ENCODE measurements around the gene TAGAP. TPM values are rescaled to one million over a fixed set of nuclear protein-coding genes. Genes with fewer than 3 reads are reported as not detected.
"Not testable (repeated sequence)": the region's sequence is repeated elsewhere in the genome, so short reads cannot be mapped to it uniquely, and the experiment has no call there.

TAGAP gene
- total RNA-seq, 2 experiments from 2014 or later, result 44.8 to 51.0 TPM

DNA sequence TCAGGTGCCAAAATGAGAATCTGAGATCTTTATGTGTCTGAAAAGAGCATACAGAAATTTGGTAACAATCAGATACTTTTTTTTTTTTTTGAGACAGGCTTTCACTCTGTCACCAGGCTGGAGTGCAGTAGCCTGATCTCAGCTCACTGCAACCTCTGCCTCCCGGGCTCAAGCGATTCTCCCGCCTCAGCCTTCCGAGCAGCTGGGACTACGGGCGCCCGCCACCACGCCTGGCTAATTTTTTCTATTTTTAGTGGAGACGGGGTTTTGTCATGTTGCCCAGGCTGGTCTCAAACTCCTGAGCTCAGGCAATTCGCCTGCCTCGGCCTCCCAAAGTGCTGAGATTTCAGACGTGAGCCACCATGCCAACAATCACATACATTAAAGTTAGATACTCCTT, 6.5 kb downstream of the TAGAP start:
- ATAC-seq; H3K9me3 Mint-ChIP-seq (ENCODE audit: low read depth); H3K27me3 Mint-ChIP-seq; POLR2A ChIA-PET; DNase-seq; intact Hi-C loops (cut with DNase I, micrococcal nuclease): not testable (repeated sequence)
- Mint-ChIP-seq H3K27ac (peak overlapping the region; percentile 47), H3K4me1 (peaks cover 76% of the 10 kb centered on the region), H3K36me3 (ENCODE audit: low read depth) (peaks cover 86% of the 10 kb centered on the region), H3K4me3 (peak overlapping the region; percentile 87)
- CTCF ChIA-PET, result interaction anchor here (1.0 to 11.9 kb wide), 5 partner anchors 14 to 65 kb away, joined by 3 to 330 read pairs (median 7); no protein-coding TSS in a partner anchor

GRCh38 chr6:159037756-159038290, 7.0 kb downstream of the TAGAP start:
- Mint-ChIP-seq H3K4me3 (peak overlapping the region; percentile 37), H3K4me1 (peaks cover 79% of the 10 kb centered on the region), H3K27me3 (no peaks in the 10 kb centered on the region), H3K36me3 (ENCODE audit: low read depth) (peaks cover 81% of the 10 kb centered on the region), H3K9me3 (ENCODE audit: low read depth) (no peaks in the 10 kb centered on the region), H3K27ac (peak overlapping the region; percentile 47)
- intact Hi-C loops (cut with DNase I, micrococcal nuclease), result no loop called here
- ChIA-PET POLR2A (no interaction called here), CTCF (interaction anchor here (1.0 to 11.9 kb wide), 6 partner anchors 13 to 66 kb away, joined by 3 to 330 read pairs (median 4); no protein-coding TSS in a partner anchor)
- DNase-seq (no peak), ATAC-seq (no peak)

DNA sequence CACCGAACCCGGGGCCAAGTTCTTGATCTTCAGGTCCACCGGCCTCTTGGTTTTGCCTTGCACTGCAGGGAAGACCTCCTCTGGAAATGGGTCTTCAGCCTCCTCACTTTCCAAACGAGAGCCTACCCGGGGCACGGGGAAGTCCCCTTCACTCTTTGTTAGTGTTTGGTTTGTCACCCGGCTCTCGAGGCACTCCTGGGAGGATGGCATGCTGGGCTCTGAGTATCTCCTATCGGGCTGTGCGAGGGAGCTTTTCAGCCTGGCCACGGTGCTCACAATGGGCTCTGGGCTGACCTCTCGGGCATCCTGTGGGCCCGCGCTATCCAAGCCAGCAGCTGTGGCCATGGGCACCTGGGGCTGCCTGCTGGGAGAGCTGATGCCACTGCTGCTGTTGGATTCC, 8.1 kb downstream of the TAGAP start:
- CTCF ChIA-PET, result interaction anchor here (0.8 to 11.9 kb wide), 4 partner anchors 19 to 67 kb away, joined by 3 to 330 read pairs (median 4); no protein-coding TSS in a partner anchor
- H3K27me3 Mint-ChIP-seq, result no peaks in the 10 kb centered on the region
- DNase-seq, result no peak
- intact Hi-C loops (cut with DNase I, micrococcal nuclease), result no loop called here
- peaks cover 71% of the 10 kb centered on the region for H3K4me1 Mint-ChIP-seq
- H3K4me3 Mint-ChIP-seq, result peak overlapping the region; percentile 30
- POLR2A ChIA-PET, result no interaction called here
- no peaks in the 10 kb centered on the region for H3K9me3 Mint-ChIP-seq (ENCODE audit: low read depth)
- H3K27ac Mint-ChIP-seq, result peak overlapping the region; percentile 60
- ATAC-seq, result peak; percentile 8
- H3K36me3 Mint-ChIP-seq (ENCODE audit: low read depth), result peaks cover 70% of the 10 kb centered on the region

DNA sequence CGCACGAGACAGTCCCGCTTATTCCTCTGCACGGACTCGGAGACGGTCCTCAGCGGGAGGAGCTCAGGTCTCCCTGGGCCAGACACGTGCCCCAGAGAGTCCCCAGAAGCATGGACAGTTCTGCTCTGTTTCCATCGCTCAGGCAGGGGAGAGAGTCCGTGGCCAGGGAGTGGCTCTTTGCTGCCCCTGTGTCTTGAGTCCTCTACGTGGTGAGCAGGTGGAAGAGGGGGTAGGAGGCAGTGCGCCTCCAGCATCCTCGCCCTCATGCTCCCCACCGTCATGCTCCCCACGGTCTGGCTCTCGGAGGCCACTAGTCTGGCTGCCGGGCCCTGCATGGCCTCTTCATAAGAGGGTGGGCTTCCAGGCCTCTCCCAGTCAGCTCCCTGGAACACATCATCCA, 8.9 kb downstream of the TAGAP start:
- CTCF ChIA-PET, result interaction anchor here (0.6 to 11.9 kb wide), 2 partner anchors 68 to 112 kb away, joined by 4 to 330 read pairs; no protein-coding TSS in a partner anchor
- Mint-ChIP-seq H3K27ac (peak overlapping the region; percentile 33), H3K4me1 (peaks cover 63% of the 10 kb centered on the region), H3K36me3 (ENCODE audit: low read depth) (peaks cover 62% of the 10 kb centered on the region), H3K9me3 (ENCODE audit: low read depth) (no peaks in the 10 kb centered on the region), H3K27me3 (no peaks in the 10 kb centered on the region), H3K4me3 (no peak overlapping the region)
- intact Hi-C loops (cut with DNase I, micrococcal nuclease), result no loop called here
- DNase-seq (no peak), ATAC-seq (no peak)
- POLR2A ChIA-PET, result no interaction called here

GRCh38 chr6:159033160-159034049, 11.4 kb downstream of the TAGAP start:
- Mint-ChIP-seq H3K9me3 (ENCODE audit: low read depth) (no peaks in the 10 kb centered on the region), H3K4me1 (peaks cover 39% of the 10 kb centered on the region), H3K4me3 (no peak overlapping the region), H3K27me3 (no peaks in the 10 kb centered on the region), H3K36me3 (ENCODE audit: low read depth) (peaks cover 37% of the 10 kb centered on the region), H3K27ac (no peak overlapping the region)
- DNase-seq, result no peak
- CTCF ChIA-PET, result interaction anchor here (0.6 to 2.0 kb wide), 11 partner anchors 9 to 101 kb away, joined by 3 to 7 read pairs (median 3); no protein-coding TSS in a partner anchor
- no peak for ATAC-seq
- intact Hi-C loops (cut with DNase I, micrococcal nuclease), result no loop called here
- POLR2A ChIA-PET, result interaction anchor here (0.6 kb wide), 1 partner anchor 336 kb away, joined by 4 read pairs; no protein-coding TSS in a partner anchor

- H3K4me1 Mint-ChIP-seq, result peaks cover 26% of the 10 kb centered on the region
- H3K9me3 Mint-ChIP-seq (ENCODE audit: low read depth), result no peaks in the 10 kb centered on the region
- peaks cover 26% of the 10 kb centered on the region for H3K36me3 Mint-ChIP-seq (ENCODE audit: low read depth)
- no peak for ATAC-seq
- no peaks in the 10 kb centered on the region for H3K27me3 Mint-ChIP-seq
- ChIA-PET POLR2A (no interaction called here), CTCF (interaction anchor here (1.0 to 1.7 kb wide), 3 partner anchors 14 to 103 kb away, joined by 4 to 7 read pairs (median 5); no protein-coding TSS in a partner anchor)
- DNase-seq, result no peak
- no peak overlapping the region for H3K4me3 Mint-ChIP-seq
- intact Hi-C loops (cut with DNase I, micrococcal nuclease), result no loop called here
- no peak overlapping the region for H3K27ac Mint-ChIP-seq
Measured at GRCh38 chr6:159031846-159032245, 12.9 kb downstream of the TAGAP start.

DNA sequence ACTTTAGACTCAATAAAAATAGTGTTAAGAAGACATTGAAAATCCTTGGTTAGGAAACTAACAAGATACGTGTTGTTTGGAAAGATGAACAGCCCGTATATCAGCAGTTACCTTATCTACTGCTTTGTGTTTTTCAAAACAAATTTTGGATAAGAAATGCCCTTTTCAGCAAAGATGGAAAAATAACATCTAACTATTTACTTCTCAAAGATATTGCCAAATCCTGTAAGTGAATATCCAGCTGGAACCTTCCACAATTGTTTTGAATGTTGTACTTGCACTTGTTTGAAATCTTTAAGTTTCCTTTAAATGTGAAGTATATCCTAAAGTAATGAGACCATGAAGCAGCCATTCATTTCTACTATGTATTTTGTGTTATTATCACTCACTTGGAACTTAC, 14.6 kb downstream of the TAGAP start:
- no peak overlapping the region for H3K4me3 Mint-ChIP-seq
- ChIA-PET POLR2A (no interaction called here), CTCF (interaction anchor here (1.1 to 2.3 kb wide), 3 partner anchors 12 to 81 kb away, joined by 3 to 6 read pairs (median 4); no protein-coding TSS in a partner anchor)
- H3K9me3 Mint-ChIP-seq (ENCODE audit: low read depth), result peaks cover 9% of the 10 kb centered on the region
- ATAC-seq (no peak), DNase-seq (no peak)
- peaks cover 10% of the 10 kb centered on the region for H3K4me1 Mint-ChIP-seq
- H3K27me3 Mint-ChIP-seq, result no peaks in the 10 kb centered on the region
- H3K27ac Mint-ChIP-seq, result no peak overlapping the region
- intact Hi-C loops (cut with DNase I, micrococcal nuclease), result no loop called here
- peaks cover 19% of the 10 kb centered on the region for H3K36me3 Mint-ChIP-seq (ENCODE audit: low read depth)

DNA sequence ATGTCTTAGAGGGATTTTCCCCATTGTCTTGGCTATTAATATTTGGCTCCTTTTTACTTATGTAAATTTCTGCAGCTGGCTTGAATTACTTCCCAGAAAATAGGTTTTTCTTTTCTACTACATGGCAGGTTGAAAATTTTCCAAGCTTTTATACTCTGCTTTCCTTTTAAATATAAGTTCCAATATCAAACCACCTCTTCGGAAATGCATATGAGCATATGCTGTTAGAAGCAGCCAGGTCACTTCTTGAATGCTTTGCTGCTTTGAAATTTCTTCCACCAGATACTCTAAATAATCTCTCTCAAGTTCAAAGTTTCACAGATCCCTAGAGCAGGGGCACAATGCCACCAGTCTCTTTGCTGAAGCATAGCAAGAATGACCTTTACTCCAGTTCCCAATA, 19.6 kb downstream of the TAGAP start:
- peaks cover 38% of the 10 kb centered on the region for H3K36me3 Mint-ChIP-seq (ENCODE audit: low read depth)
- peaks cover 24% of the 10 kb centered on the region for H3K4me1 Mint-ChIP-seq
- H3K27me3 Mint-ChIP-seq; ATAC-seq; intact Hi-C loops (cut with DNase I, micrococcal nuclease); DNase-seq; H3K27ac Mint-ChIP-seq; POLR2A ChIA-PET; H3K4me3 Mint-ChIP-seq: not testable (repeated sequence)
- H3K9me3 Mint-ChIP-seq (ENCODE audit: low read depth), result peaks cover 32% of the 10 kb centered on the region
- CTCF ChIA-PET, result interaction anchor here (0.8 to 1.4 kb wide), 3 partner anchors 13 to 16 kb away, joined by 3 to 5 read pairs (median 4); no protein-coding TSS in a partner anchor

DNA sequence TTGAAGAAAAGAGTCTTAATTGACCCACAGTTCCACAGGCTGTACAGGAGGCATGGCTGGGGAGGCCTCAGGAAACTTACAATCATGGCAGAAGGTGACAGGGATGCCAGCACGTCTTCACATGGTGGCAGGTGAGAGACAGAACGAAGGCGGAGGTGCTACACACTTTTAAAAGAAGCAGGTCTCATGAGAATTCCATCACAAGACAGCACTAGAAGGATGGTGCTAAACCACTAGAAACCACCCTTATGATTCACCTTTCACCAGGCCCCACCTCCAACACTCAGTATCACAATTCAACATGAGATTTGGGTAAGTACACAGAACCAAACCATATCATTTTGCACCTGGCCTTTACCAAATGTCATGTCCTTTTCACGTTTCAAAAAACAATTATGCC, 20.9 kb downstream of the TAGAP start:
- CTCF ChIA-PET, result interaction anchor here (1.4 kb wide), 1 partner anchor 18 kb away, joined by 3 read pairs; no protein-coding TSS in a partner anchor
- peaks cover 47% of the 10 kb centered on the region for H3K36me3 Mint-ChIP-seq (ENCODE audit: low read depth)
- no peak overlapping the region for H3K4me3 Mint-ChIP-seq
- H3K27ac Mint-ChIP-seq, result peak overlapping the region; percentile 67
- POLR2A ChIA-PET, result interaction anchor here (0.6 kb wide), 1 partner anchor 1438 kb away, joined by 3 read pairs; no protein-coding TSS in a partner anchor
- DNase-seq (peak; percentile 67), ATAC-seq (peak; percentile 97)
- H3K9me3 Mint-ChIP-seq (ENCODE audit: low read depth), result peaks cover 32% of the 10 kb centered on the region
- intact Hi-C loops (cut with DNase I, micrococcal nuclease), result loop anchor here in 1 of 2 experiments (1.0 kb wide), 1 partner anchor 15 kb away; no protein-coding TSS in a partner anchor
- peaks cover 36% of the 10 kb centered on the region for H3K4me1 Mint-ChIP-seq
- H3K27me3 Mint-ChIP-seq, result no peaks in the 10 kb centered on the region

DNA sequence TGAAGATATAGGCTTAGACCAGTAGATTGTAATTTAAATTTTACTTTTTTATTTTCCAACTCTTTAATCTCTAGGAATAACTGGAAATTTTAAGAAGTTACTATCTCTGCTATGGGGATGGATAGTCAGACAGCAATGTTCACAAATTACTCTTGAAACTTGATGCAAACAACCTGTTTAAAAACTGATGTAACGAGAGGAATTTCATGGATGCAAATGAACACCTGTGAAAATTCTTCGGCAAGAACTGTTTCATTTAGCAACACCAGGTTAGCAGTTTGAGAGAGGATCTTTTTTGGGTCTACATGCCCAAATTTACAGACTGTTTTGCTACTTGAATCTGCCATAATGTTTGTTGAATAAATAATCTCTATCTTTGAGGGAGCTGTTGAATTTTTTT, 24.8 kb downstream of the TAGAP start:
- Mint-ChIP-seq H3K4me1 (peaks cover 60% of the 10 kb centered on the region), H3K9me3 (ENCODE audit: low read depth) (peaks cover 23% of the 10 kb centered on the region), H3K4me3 (no peak overlapping the region), H3K27ac (no peak overlapping the region), H3K27me3 (no peaks in the 10 kb centered on the region), H3K36me3 (ENCODE audit: low read depth) (peaks cover 36% of the 10 kb centered on the region)
- POLR2A ChIA-PET, result no interaction called here
- intact Hi-C loops (cut with DNase I, micrococcal nuclease), result no loop called here
- no peak for DNase-seq
- ATAC-seq, result no peak
- CTCF ChIA-PET, result interaction anchor here (0.7 to 1.2 kb wide), 3 partner anchors 13 to 84 kb away, joined by 3 read pairs; no protein-coding TSS in a partner anchor

Data from activated CD4-positive, alpha-beta T cell treated with anti-CD3 and anti-CD28 coated beads for 36 hours (primary cell).